NB4 (cell line): Measurements from ENCODE around the gene IGFBP3.
"Not testable (repeated sequence)": the region's sequence is repeated elsewhere in the genome, so short reads cannot be mapped to it uniquely, and the experiment has no call there.

ENCODE experiments used
- DNase-seq: peaks from one replicate; pipeline ENCODE4 v3.0.0; 2010; ENCODE audit warnings: low read depth
- H3K4me3 ChIP-seq: one replicate; pipeline ENCODE4 v1.5.1; 2011; ENCODE audit warnings: mild to moderate bottlenecking, low read depth, low read length, moderate library complexity
- CTCF ChIP-seq: IDR thresholded peaks from one replicate; pipeline ENCODE4 v1.5.1; 2012; ENCODE audit warnings: low read depth, low read length
- MAX ChIP-seq: IDR thresholded peaks from 2 replicates; pipeline ENCODE4 v1.6.1; 2011; ENCODE audit warnings: low read depth, low read length
- MYC ChIP-seq: IDR thresholded peaks from 2 replicates; pipeline ENCODE4 v1.6.1; 2011; ENCODE audit warnings: low read depth, low read length
- POLR2A ChIP-seq: IDR thresholded peaks from 2 replicates; pipeline ENCODE4 v1.6.1; 2011; ENCODE audit warnings: mild to moderate bottlenecking; ENCODE audit not compliant: insufficient read length; ENCODE audit errors: extremely low read depth

The IGFBP3 gene

GRCh38 chr7:45967591-45968157 lies 46.6 kb upstream of the IGFBP3 start:
- no peak overlapping the region for H3K4me3 ChIP-seq
- no peak for TF ChIP-seq CTCF
- no peak for TF ChIP-seq MYC
- no peak for TF ChIP-seq MAX
- TF ChIP-seq POLR2A: no peak
- DNase-seq: no peak

GRCh38 chr7:45962861-45963260 lies 41.8 kb upstream of the IGFBP3 start:
- DNase-seq: no peak
- no peak overlapping the region for H3K4me3 ChIP-seq
- TF ChIP-seq MYC (no peak), MAX (no peak), POLR2A (no peak), CTCF (no peak)

- DNase-seq: no peak
- no peak overlapping the region for H3K4me3 ChIP-seq
- TF ChIP-seq MAX (no peak), POLR2A (no peak), MYC (no peak), CTCF (no peak)
Observed at GRCh38 chr7:45957721-45958120, 36.6 kb upstream of the IGFBP3 start.

- TF ChIP-seq POLR2A: no peak
- TF ChIP-seq MAX: no peak
- TF ChIP-seq CTCF: no peak
- no peak for TF ChIP-seq MYC
- DNase-seq: no peak
- H3K4me3 ChIP-seq: no peak overlapping the region
Observed at GRCh38 chr7:45955286-45955685, 34.2 kb upstream of the IGFBP3 start.

- not testable (repeated sequence) for DNase-seq, H3K4me3 ChIP-seq
Observed at GRCh38 chr7:45953055-45953454, 32.0 kb upstream of the IGFBP3 start.

GRCh38 chr7:45944058-45944457 lies 23.0 kb upstream of the IGFBP3 start:
- no peak overlapping the region for H3K4me3 ChIP-seq
- TF ChIP-seq POLR2A (no peak), MAX (no peak), MYC (no peak), CTCF (no peak)
- no peak for DNase-seq
